Measurements from ENCODE around the gene TRERF1.
"Not testable (repeated sequence)": the region's sequence is repeated elsewhere in the genome, so short reads cannot be mapped to it uniquely, and the experiment has no call there.

The TRERF1 gene

GRCh38 chr6:42222448-42222847 is 229.3 kb downstream of the TRERF1 start:
- no peak for ATAC-seq
- TF ChIP-seq ZNF70 (CRISPR knock-in tag; IDR thresholded peaks at IDR 0.05), result no peak
- TF ChIP-seq ZNF565 (CRISPR knock-in tag; conservative IDR thresholded peaks at IDR 0.05; ENCODE audit: low read depth), result no peak
- TF ChIP-seq TCF4 (CRISPR knock-in tag; IDR thresholded peaks at IDR 0.05; ENCODE audit: borderline replicate concordance), result no peak
- no peak for TF ChIP-seq ARNTL (CRISPR knock-in tag; IDR thresholded peaks at IDR 0.05; ENCODE audit: borderline replicate concordance, low read depth)

DNA sequence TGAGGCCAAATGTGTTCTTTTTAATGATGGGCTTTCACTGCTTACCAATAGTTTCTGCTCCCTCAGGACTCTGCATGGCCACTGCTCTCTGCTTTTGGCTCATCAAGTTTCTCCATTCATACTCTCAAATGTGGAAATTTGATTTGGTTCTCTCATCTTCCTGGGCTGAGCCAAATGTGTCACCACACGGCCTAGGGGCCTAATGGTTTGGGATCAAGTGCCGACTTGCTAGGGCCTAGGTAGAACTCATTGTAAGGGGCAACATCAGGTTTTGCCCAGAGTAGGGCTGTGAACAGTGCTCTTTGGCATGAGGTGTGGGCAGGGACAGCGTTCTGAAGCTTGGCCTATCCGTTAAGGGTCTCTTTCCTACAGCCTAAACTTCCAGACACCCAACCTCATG is 230.2 kb downstream of the TRERF1 start:
- TF ChIP-seq ZC3H10 (CRISPR knock-in tag; IDR thresholded peaks at IDR 0.05) (no peak), TOX (CRISPR knock-in tag; IDR thresholded peaks at IDR 0.05; ENCODE audit: borderline replicate concordance) (no peak), ARNTL (CRISPR knock-in tag; IDR thresholded peaks at IDR 0.05; ENCODE audit: borderline replicate concordance, low read depth) (no peak), RARB (CRISPR knock-in tag; IDR thresholded peaks at IDR 0.05) (no peak), ZNF70 (CRISPR knock-in tag; IDR thresholded peaks at IDR 0.05) (no peak), GLIS3 (CRISPR knock-in tag; IDR thresholded peaks at IDR 0.05) (no peak), ESRRG (CRISPR knock-in tag; IDR thresholded peaks at IDR 0.05) (no peak), SNAI2 (CRISPR knock-in tag; IDR thresholded peaks at IDR 0.05) (no peak)
- no peak for ATAC-seq

DNA sequence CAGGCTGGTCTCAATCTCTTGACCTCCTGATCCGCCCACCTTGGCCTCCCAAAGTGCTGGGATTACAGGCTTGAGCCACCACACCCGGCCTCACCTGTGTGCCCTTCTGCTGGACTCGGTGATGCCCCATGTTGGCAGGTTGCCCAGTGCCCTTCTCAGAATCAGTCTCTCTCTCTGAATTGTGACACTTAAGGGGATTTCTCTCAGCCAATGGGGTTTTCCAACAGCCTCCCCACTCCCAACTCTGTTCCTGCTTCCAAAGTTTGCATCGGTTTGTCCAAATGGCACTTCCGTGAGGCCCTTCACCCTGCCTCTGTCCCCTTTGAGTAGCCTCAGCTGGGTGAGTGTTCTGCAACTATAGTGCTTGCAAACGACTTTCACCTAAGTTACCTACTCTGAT is 230.9 kb downstream of the TRERF1 start:
- no peak for TF ChIP-seq ISL1 (CRISPR knock-in tag; IDR thresholded peaks at IDR 0.05)
- no peak for TF ChIP-seq ESRRG (CRISPR knock-in tag; IDR thresholded peaks at IDR 0.05)
- no peak for TF ChIP-seq ARNTL (CRISPR knock-in tag; IDR thresholded peaks at IDR 0.05; ENCODE audit: borderline replicate concordance, low read depth)
- TF ChIP-seq CSRNP3 (CRISPR knock-in tag; IDR thresholded peaks at IDR 0.05), result no peak
- TF ChIP-seq PATZ1 (CRISPR knock-in tag; IDR thresholded peaks at IDR 0.05; ENCODE audit: borderline replicate concordance), result no peak
- no peak for ATAC-seq

DNA sequence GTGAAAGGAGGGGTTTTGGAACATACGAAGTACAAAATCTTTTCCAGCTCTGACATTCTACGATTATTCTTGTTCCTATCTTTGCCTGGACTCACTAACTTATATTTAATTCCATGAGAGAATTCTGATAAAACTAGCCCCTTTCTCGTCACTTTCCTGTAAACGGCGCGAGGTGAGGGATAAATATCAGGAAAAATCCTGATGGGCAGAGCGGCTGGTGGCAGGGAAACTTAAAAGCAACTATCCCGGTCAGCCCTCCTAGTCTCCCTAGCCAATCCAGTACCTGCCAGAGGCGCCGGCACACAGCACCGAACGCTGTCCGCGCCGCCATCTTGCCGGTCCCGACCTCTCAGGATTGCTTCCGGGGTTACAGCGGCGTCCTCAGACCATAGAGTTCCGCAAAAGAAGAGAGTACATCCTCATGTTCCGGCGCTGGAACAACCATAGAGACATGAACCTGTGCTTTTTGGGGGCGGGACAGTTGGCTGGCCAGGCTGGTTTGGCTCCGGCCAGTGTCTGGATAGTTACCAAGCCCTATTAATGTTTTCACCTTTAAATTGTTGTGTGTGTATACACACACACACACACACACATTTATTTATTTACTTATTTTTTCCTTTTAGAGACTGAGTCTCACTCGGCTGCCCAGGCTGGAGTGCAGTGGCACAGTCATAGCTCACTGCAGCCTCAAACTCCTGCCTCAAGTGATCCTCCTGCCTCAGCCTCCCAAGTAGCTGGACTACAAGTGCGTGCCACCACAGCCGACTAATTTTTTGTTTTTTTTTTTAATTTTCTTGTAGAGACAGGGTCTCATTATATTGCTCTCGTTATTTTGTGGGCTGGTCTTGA is 234.0 kb downstream of the TRERF1 start, which contains the start of gene MRPS10:
TSS of gene MRPS10 (minus strand) at position 343 of the 849 bp plus-strand sequence. CDS start at position 331, 12 bp downstream.
- TF ChIP-seq SNAI2 (CRISPR knock-in tag; IDR thresholded peaks at IDR 0.05) (peak; percentile 79; the same call in 1 of the 2 replicates), POU6F1 (CRISPR knock-in tag; IDR thresholded peaks at IDR 0.05; ENCODE audit: borderline replicate concordance, low read depth) (no peak)
- ATAC-seq, result peak; percentile 98

GRCh38 chr6:42217157-42217518 is 234.6 kb downstream of the TRERF1 start:
- no peak for ATAC-seq
- TF ChIP-seq BACH2 (CRISPR knock-in tag; IDR thresholded peaks at IDR 0.05; ENCODE audit: borderline replicate concordance), result no peak
- 0 out of 2 replicates have a peak, but pooled peaks have one; percentile 7 for TF ChIP-seq CREB5 (CRISPR knock-in tag; IDR thresholded peaks at IDR 0.05; ENCODE audit: low read depth)
- TF ChIP-seq GLIS3 (CRISPR knock-in tag; IDR thresholded peaks at IDR 0.05), result no peak

GRCh38 chr6:42216495-42216894 is 235.2 kb downstream of the TRERF1 start:
- not testable (repeated sequence) for ATAC-seq
